H1 (cell line): ENCODE measurements around the gene MYL6. TPM values are rescaled to one million over a fixed set of nuclear protein-coding genes. Genes with fewer than 3 reads are reported as not detected.

Experiments
- BRCA1 ChIP-seq: IDR thresholded peaks from 2 replicates; pipeline ENCODE4 v1.6.1; 2012; ENCODE audit warnings: low read depth, low read length, improper control_type of control experiment
- MAFK ChIP-seq: IDR thresholded peaks from 2 replicates; pipeline ENCODE4 v1.6.1; 2012; ENCODE audit warnings: low read depth, mild to moderate bottlenecking, improper control_type of control experiment, low read length
- SRF ChIP-seq: IDR thresholded peaks from 2 replicates; pipeline ENCODE4 v1.6.1; 2011; ENCODE audit warnings: mild to moderate bottlenecking, low read depth, low read length, moderate library complexity
- TEAD4 ChIP-seq: IDR thresholded peaks from 2 replicates; pipeline ENCODE4 v1.6.1; 2012; ENCODE audit warnings: low read depth, low read length, inconsistent platforms, mixed read lengths
- ZNF274 ChIP-seq: IDR thresholded peaks from 2 replicates; pipeline ENCODE4 v1.7.0; 2012; ENCODE audit warnings: low read length, borderline replicate concordance; ENCODE audit errors: extremely low read depth
- polyA plus RNA-seq, 7 experiments: library from polyadenylated mRNA; depleted of rRNA in 3 of 7; stranded (reverse) in 5 of 7; unstranded in 2 of 7; fragments of >200 nt in 5 of 7; fragments of 200-250 nt in 2 of 7; gene quantifications; 1 replicate in 5 of 7; 2 replicates in 1 of 7; 4 replicates in 1 of 7; pipeline versions ENCODE4 v1.2.1 to v1.2.3, GENCODE V29; 2011 to 2013; ENCODE audit warnings: missing spikeins in 2 of 7, mixed read lengths in 2 of 7
- total RNA-seq: library from RNA; stranded (reverse); fragmentation: NEBNext Ultra II Directional; extraction: Animal tissue kit (Norgen Biotek cat#: 25700); gene quantifications from 2 replicates; pipeline ENCODE4 v1.2.1, GENCODE V29; 2021
- TF ChIP-seq, protein P1 (sequence below): IDR thresholded peaks from 2 replicates; pipeline ENCODE4 v1.6.1; 2012; ENCODE audit warnings: inconsistent platforms

MYL6 gene
- total and polyA plus RNA-seq, 2 of the 8 experiments (the other 6 are each of a cell fraction or from before 2014, with no cell fraction given) = 1,130 to 2,279 TPM

DNA sequence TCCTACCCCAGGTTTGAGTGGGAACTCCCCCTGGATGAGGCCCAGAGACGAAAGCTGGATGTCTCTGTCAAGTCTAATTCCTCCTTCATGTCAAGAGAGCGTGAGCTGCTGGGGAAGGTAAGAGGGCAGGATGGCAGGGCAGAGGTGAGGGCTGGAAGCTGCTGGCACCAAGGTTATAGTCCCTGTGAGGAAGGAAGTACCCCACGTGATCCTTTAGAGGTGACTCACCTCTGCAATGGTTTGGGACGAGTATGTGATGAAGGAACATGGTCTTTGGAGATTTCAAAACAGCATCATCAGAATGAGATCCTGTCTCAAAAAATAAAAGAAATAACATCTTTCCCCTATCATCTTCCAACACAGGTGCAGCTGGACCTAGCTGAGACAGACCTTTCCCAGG lies 14.9 kb upstream of the MYL6 start (continued):
- TF ChIP-seq, protein P1, sequence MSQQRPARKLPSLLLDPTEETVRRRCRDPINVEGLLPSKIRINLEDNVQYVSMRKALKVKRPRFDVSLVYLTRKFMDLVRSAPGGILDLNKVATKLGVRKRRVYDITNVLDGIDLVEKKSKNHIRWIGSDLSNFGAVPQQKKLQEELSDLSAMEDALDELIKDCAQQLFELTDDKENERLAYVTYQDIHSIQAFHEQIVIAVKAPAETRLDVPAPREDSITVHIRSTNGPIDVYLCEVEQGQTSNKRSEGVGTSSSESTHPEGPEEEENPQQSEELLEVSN = no peak
- no peak for TF ChIP-seq TEAD4
- no peak for TF ChIP-seq ZNF274
- no peak for TF ChIP-seq SRF
- no peak for TF ChIP-seq MAFK
- no peak for TF ChIP-seq BRCA1
- TF ChIP-seq, all 59 proteins: peak for 0
